K562 (cell line): ENCODE measurements around the gene VAC14. TPM values are rescaled to one million over a fixed set of nuclear protein-coding genes. Genes with fewer than 3 reads are reported as not detected.

Experiments used
- BHLHE40 ChIP-seq: IDR thresholded peaks from 2 replicates; pipeline ENCODE4 v1.6.1; 2011; ENCODE audit warnings: low read length, improper control_type of control experiment
- BRD4 ChIP-seq: fragments of 200-600 bp; sonication (generic); IDR thresholded peaks from 2 replicates; pipeline ENCODE4 v1.6.1; 2017; ENCODE audit warnings: inconsistent platforms
- GABPB2 ChIP-seq: fragments of 250-450 bp; sonication (Bioruptor Pico); conservative IDR thresholded peaks from 2 replicates; pipeline ENCODE4 v1.5.1; 2021; ENCODE audit warnings: mild to moderate bottlenecking
- HDAC8 ChIP-seq: fragments of 450-650 bp; IDR thresholded peaks from 2 replicates; pipeline ENCODE4 v1.6.1; 2016; ENCODE audit warnings: mild to moderate bottlenecking, missing genetic modification characterization, moderate library complexity, missing compliant biosample characterization
- HDGF ChIP-seq: fragments of 450-650 bp; IDR thresholded peaks from 2 replicates; pipeline ENCODE4 v1.6.1; 2016
- MAX ChIP-seq: sonication (generic); formaldehyde crosslinking; IDR thresholded peaks from 2 replicates; pipeline ENCODE4 v1.9.0; 2022; ENCODE audit warnings: mild to moderate bottlenecking, missing genetic modification reagents
- NFE2 ChIP-seq: IDR thresholded peaks from 2 replicates; pipeline ENCODE4 v1.6.1; 2014; ENCODE audit warnings: antibody characterized with exemption, low read depth
- SAP30 ChIP-seq: fragments of 200-600 bp; sonication (generic); IDR thresholded peaks from 2 replicates; pipeline ENCODE4 v1.6.1; 2012; ENCODE audit warnings: borderline replicate concordance, low read depth, mild to moderate bottlenecking, moderate library complexity, low read length, control low read depth, inconsistent platforms; ENCODE audit not compliant: insufficient read depth, poor library complexity, severe bottlenecking
- SMAD4 ChIP-seq: fragments of 250-450 bp; sonication (Bioruptor Pico); conservative IDR thresholded peaks from 2 replicates; pipeline ENCODE4 v1.8.0; 2021; ENCODE audit warnings: inconsistent platforms, mild to moderate bottlenecking, moderate library complexity
- TGIF2 ChIP-seq: sonication (generic); formaldehyde crosslinking; IDR thresholded peaks from 2 replicates; pipeline ENCODE4 v1.8.1; 2022; ENCODE audit warnings: mild to moderate bottlenecking, missing genetic modification reagents, moderate library complexity
- ZFP30 ChIP-seq: fragments of 250-450 bp; sonication (Bioruptor Pico); IDR thresholded peaks from 2 replicates; pipeline ENCODE4 v1.8.0; 2022; ENCODE audit warnings: moderate library complexity, mild to moderate bottlenecking, inconsistent platforms, borderline replicate concordance
- ZNF212 ChIP-seq: fragments of 450-650 bp; formaldehyde crosslinking; IDR thresholded peaks from 2 replicates; pipeline ENCODE4 v1.4.0; 2020; ENCODE audit warnings: mild to moderate bottlenecking
- polyA plus RNA-seq, 8 experiments: library from polyadenylated mRNA; depleted of rRNA in 4 of 8; stranded (reverse) in 5 of 8; unstranded in 3 of 8; fragments of >200 nt; fragmentation: Nextera tagmentation in 2 of 8; fragmentation: Illumina TruSeq in 1 of 8; extraction: Ambion mirVana in 2 of 8; extraction: Trizol in 1 of 8; gene quantifications; 2 replicates each; pipeline versions ENCODE4 v1.2.1 to v1.2.3, GENCODE V29; 2011 to 2014; ENCODE audit warnings: inconsistent platforms in 1 of 8, missing spikeins in 1 of 8
- total RNA-seq, 7 experiments: library from RNA; depleted of rRNA in 6 of 7; stranded (reverse); fragments of >200 nt in 6 of 7; fragmentation: Illumina TruSeq in 2 of 7; extraction: Trizol in 2 of 7; gene quantifications; 2 replicates each; pipeline versions ENCODE4 v1.2.1 to v1.2.3, GENCODE V29; 2011 to 2021; ENCODE audit warnings: low replicate concordance in 1 of 7

Gene VAC14
- total and polyA plus RNA-seq, 9 of the 15 experiments (the other 6 are each of a cell fraction or from before 2014, with no cell fraction given): 1.3 to 41.6 (median 26.6) TPM

- TF ChIP-seq HDAC8 (tag) (peak; percentile 89), ZFP30 (CRISPR knock-in tag) (no peak), NFE2 (no peak), GABPB2 (CRISPR knock-in tag) (no peak), MAX (CRISPR knock-in tag) (peak; percentile 50; the same call in 1 of the 2 replicates), BRD4 (0 out of 2 replicates have a peak, but pooled peaks have one; percentile 17), HDGF (0 out of 2 replicates have a peak, but pooled peaks have one; percentile 14), SMAD4 (CRISPR knock-in tag) (0 out of 2 replicates have a peak, but pooled peaks have one; percentile 13), ZNF212 (no peak), BHLHE40 (peak; percentile 76), SAP30 (no peak), TGIF2 (CRISPR knock-in tag) (no peak)
- TF ChIP-seq, all 486 proteins: peak for 33
These were observed 54.8 kb downstream of the VAC14 start (continued) for GRCh38 chr16:70746040-70746707.
